HUES48 (cell line): ENCODE measurements around the gene BANK1.
"Not testable (repeated sequence)": the region's sequence is repeated elsewhere in the genome, so short reads cannot be mapped to it uniquely, and the experiment has no call there.

Source experiments
- H3K27ac ChIP-seq: one replicate; pipeline ENCODE4 v1.7.0; 2013; ENCODE audit warnings: low read depth, low read length, inconsistent platforms
- H3K27me3 ChIP-seq: 2 replicates; pipeline ENCODE4 v1.6.1; 2013; ENCODE audit warnings: mild to moderate bottlenecking, low read length; ENCODE audit not compliant: control insufficient read depth, insufficient read depth
- H3K36me3 ChIP-seq: 2 replicates; pipeline ENCODE4 v1.6.1; 2013; ENCODE audit warnings: low read length; ENCODE audit not compliant: control insufficient read depth, insufficient read depth
- H3K4me1 ChIP-seq: 2 replicates; pipeline ENCODE4 v1.6.1; 2013; ENCODE audit warnings: mild to moderate bottlenecking, low read length; ENCODE audit not compliant: control insufficient read depth, insufficient read depth
- H3K4me3 ChIP-seq: 2 replicates; pipeline ENCODE4 v1.5.1; 2013; ENCODE audit warnings: mild to moderate bottlenecking, low read depth, low read length
- H3K9ac ChIP-seq: 2 replicates; pipeline ENCODE4 v1.6.1; 2013; ENCODE audit warnings: mild to moderate bottlenecking, low read depth, low read length, moderate library complexity
- H3K9me3 ChIP-seq: 2 replicates; pipeline ENCODE4 v1.6.1; 2013; ENCODE audit warnings: low read length; ENCODE audit not compliant: control insufficient read depth, insufficient read depth

The BANK1 gene

GRCh38 chr4:101871962-101872676 is 81.6 kb downstream of the BANK1 start:
- H3K27ac ChIP-seq, result no peak overlapping the region
- H3K4me1 ChIP-seq, result peaks cover 9% of the 10 kb centered on the region

GRCh38 chr4:101885574-101885973 is 95.0 kb downstream of the BANK1 start:
- no peaks in the 10 kb centered on the region for H3K9me3 ChIP-seq
- H3K4me1 ChIP-seq, result no peaks in the 10 kb centered on the region
- no peak overlapping the region for H3K9ac ChIP-seq
- no peak overlapping the region for H3K4me3 ChIP-seq
- no peaks in the 10 kb centered on the region for H3K27me3 ChIP-seq
- H3K36me3 ChIP-seq, result no peaks in the 10 kb centered on the region
- no peak overlapping the region for H3K27ac ChIP-seq

More at GRCh38 chr4:101871962-101872676, 81.6 kb downstream of the BANK1 start:
- no peaks in the 10 kb centered on the region for H3K9me3 ChIP-seq
- no peak overlapping the region for H3K4me3 ChIP-seq
- no peak overlapping the region for H3K9ac ChIP-seq
- no peaks in the 10 kb centered on the region for H3K36me3 ChIP-seq
- no peaks in the 10 kb centered on the region for H3K27me3 ChIP-seq

- H3K9me3 ChIP-seq, result no peaks in the 10 kb centered on the region
- no peak overlapping the region for H3K4me3 ChIP-seq
- H3K27ac ChIP-seq, result no peak overlapping the region
- H3K9ac ChIP-seq, result no peak overlapping the region
- H3K36me3 ChIP-seq, result no peaks in the 10 kb centered on the region
- H3K27me3 ChIP-seq, result no peaks in the 10 kb centered on the region
- H3K4me1 ChIP-seq, result no peaks in the 10 kb centered on the region
These were observed 96.3 kb downstream of the BANK1 start for GRCh38 chr4:101886826-101887225.

DNA sequence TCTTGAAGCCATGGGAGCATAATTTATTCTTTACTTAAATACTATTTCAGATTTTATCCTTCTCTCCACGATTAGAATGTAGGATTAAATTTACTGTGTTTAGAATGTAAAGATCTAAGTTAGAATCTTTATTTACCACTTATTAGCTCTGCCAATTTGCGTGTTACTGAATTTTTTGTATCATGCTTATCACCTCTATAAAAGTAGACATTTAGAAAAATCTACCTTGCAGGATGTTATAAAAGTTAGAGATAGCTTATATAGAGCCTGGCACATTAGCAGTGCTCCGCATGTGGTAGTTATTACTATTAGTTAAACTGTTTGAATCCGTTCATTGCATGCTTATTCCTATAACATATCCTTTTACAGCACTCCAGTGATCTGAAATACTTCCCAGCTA is 97.9 kb downstream of the BANK1 start:
- no peaks in the 10 kb centered on the region for H3K27me3 ChIP-seq
- H3K27ac ChIP-seq, result no peak overlapping the region
- no peaks in the 10 kb centered on the region for H3K36me3 ChIP-seq

GRCh38 chr4:101905527-101905926 is 115.0 kb downstream of the BANK1 start:
- not testable (repeated sequence) for H3K36me3 ChIP-seq, H3K9ac ChIP-seq, H3K4me3 ChIP-seq, H3K4me1 ChIP-seq, H3K27me3 ChIP-seq, H3K27ac ChIP-seq, H3K9me3 ChIP-seq

More for the DNA sequence above, 97.9 kb downstream of the BANK1 start:
- Histone ChIP-seq H3K4me3 (no peak overlapping the region), H3K9ac (no peak overlapping the region), H3K4me1 (no peaks in the 10 kb centered on the region), H3K9me3 (no peaks in the 10 kb centered on the region)

- no peaks in the 10 kb centered on the region for H3K36me3 ChIP-seq
- H3K27ac ChIP-seq, result no peak overlapping the region
- no peak overlapping the region for H3K9ac ChIP-seq
- no peak overlapping the region for H3K4me3 ChIP-seq
- no peaks in the 10 kb centered on the region for H3K27me3 ChIP-seq
- H3K9me3 ChIP-seq, result no peaks in the 10 kb centered on the region
- no peaks in the 10 kb centered on the region for H3K4me1 ChIP-seq
These were observed 120.3 kb downstream of the BANK1 start for GRCh38 chr4:101910786-101911373.

DNA sequence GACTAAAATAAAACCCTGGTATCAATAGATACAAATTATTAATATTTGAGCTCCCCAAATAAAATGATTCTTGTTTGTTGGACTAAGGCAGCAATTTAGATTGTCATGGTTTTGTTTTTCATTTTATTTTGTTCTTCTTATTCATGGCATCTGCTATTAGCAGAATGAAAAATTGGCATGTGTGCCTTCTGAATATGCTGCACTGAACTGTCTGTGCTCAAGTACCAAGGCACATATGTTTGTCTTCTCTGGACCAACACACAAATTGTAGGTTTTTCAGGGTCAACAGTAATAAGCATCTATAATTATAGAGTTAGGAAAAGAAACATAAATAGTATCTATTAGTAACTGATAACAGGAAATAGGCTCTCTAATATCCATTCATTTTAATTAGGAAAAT is 121.1 kb downstream of the BANK1 start:
- no peak overlapping the region for H3K9ac ChIP-seq
- no peaks in the 10 kb centered on the region for H3K4me1 ChIP-seq
- H3K4me3 ChIP-seq, result no peak overlapping the region
- H3K27ac ChIP-seq, result no peak overlapping the region
- H3K9me3 ChIP-seq, result no peaks in the 10 kb centered on the region
- H3K36me3 ChIP-seq, result no peaks in the 10 kb centered on the region
- H3K27me3 ChIP-seq, result no peaks in the 10 kb centered on the region

DNA sequence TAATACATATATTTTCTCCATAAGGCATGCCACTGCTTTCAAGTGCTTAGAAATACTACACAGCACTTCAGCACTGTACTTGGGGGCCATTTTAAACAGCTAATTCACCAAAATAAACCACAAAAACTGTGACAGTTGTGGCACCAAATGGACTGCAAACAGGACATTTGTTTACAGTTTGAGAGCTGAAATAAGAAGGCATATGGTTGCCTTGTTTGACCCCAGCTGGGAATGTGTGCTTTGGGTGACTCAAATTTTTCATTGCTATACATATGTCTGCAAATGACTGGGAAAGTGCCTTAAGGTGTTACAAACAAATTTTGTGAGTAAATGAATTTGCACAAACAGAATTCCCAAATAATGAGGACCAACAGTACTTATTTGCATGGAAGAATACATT is 124.2 kb downstream of the BANK1 start:
- no peaks in the 10 kb centered on the region for H3K4me1 ChIP-seq
- H3K27ac ChIP-seq, result no peak overlapping the region
- no peak overlapping the region for H3K9ac ChIP-seq
- no peak overlapping the region for H3K4me3 ChIP-seq
- H3K9me3 ChIP-seq, result no peaks in the 10 kb centered on the region
- H3K27me3 ChIP-seq, result no peaks in the 10 kb centered on the region
- H3K36me3 ChIP-seq, result no peaks in the 10 kb centered on the region

DNA sequence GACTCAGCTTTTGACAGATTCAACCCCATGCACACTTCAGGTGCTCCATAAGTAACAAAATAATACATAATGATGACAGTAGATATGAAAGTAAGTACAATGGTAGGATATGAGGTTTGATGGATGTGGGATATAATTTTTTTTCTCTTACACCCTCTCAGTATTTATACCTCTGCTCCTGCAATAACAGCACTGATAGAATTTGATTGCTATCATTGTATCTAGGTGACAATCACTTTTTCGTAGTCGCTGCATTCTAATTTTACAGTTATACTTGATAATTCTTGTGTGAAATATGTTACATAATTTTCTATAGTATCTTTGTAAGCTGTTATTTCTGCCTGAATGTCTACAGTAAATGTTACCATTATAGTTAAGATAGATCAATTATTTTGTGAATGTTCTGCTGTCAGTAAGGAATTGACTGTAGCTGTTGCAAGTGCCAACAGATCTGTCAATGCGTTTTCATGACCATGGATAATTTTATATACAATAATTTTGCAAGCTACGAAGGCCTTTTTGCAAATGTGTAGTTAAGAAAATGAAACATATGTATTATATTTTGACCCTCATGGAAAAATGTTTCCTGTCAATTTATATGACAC is 128.9 kb downstream of the BANK1 start:
- Histone ChIP-seq H3K27me3 (no peaks in the 10 kb centered on the region), H3K27ac (no peak overlapping the region), H3K36me3 (no peaks in the 10 kb centered on the region), H3K4me1 (0 out of 2 replicates have a peak, but pooled peaks cover 4% of the 10 kb centered on the region), H3K9me3 (no peaks in the 10 kb centered on the region), H3K9ac (no peak overlapping the region), H3K4me3 (no peak overlapping the region)

- no peaks in the 10 kb centered on the region for H3K9me3 ChIP-seq
- H3K4me1 ChIP-seq, result 0 out of 2 replicates have a peak, but pooled peaks cover 4% of the 10 kb centered on the region
- H3K4me3 ChIP-seq, result no peak overlapping the region
- H3K36me3 ChIP-seq, result no peaks in the 10 kb centered on the region
- no peak overlapping the region for H3K9ac ChIP-seq
- no peaks in the 10 kb centered on the region for H3K27me3 ChIP-seq
- H3K27ac ChIP-seq, result no peak overlapping the region
These were observed 130.8 kb downstream of the BANK1 start for GRCh38 chr4:101921370-101921769.

- peaks cover 4% of the 10 kb centered on the region; the same call in 1 of the 2 replicates for H3K4me1 ChIP-seq
- H3K9ac ChIP-seq, result no peak overlapping the region
- H3K4me3 ChIP-seq, result no peak overlapping the region
- H3K27me3 ChIP-seq, result no peaks in the 10 kb centered on the region
- no peaks in the 10 kb centered on the region for H3K9me3 ChIP-seq
- H3K27ac ChIP-seq, result no peak overlapping the region
- no peaks in the 10 kb centered on the region for H3K36me3 ChIP-seq
These were observed 141.1 kb downstream of the BANK1 start for GRCh38 chr4:101931619-101932018.
